Stimulated activated CD4-positive, alpha-beta T cell treated with anti-CD3 and anti-CD28 coated beads, Interleukin-15, amount 100 ng/mL, for 24 hours (primary cell): ENCODE data around the gene TAB2.
A peak's percentile ranks its signal among the peaks of the same experiment; 100 is the strongest.
"Not testable (repeated sequence)": the region's sequence is repeated elsewhere in the genome, so short reads cannot be mapped to it uniquely, and the experiment has no call there.

Source experiments
- DNase-seq: peaks from one replicate; pipeline ENCODE4 v3.0.0-alpha.2; 2020

Gene TAB2

DNA sequence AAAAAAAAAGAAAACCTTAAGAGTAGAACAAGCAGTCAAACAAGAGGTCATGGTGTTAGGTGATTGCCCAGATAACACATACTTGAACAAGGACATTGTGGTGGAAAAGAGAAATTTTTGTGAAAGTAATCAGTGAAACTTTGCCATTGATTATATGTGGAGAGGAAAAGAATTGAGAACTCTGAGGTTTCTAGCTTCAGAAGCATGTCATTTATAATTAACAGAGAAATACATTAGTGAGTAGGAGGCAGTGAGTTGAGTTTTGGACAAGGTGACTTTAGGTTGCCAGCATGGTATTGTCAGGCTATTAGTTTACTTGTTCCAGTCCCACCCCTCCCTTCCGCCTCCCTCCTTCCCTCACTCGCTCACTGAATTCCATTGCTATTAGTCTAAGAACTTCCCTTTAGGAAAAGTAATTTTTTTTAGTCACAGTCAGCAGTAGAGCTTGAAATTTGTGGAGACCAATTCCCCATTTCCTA lies 17.2 kb downstream of the TAB2 start:
- no peak for DNase-seq

GRCh38 chr6:149335924-149336608 lies 18.6 kb downstream of the TAB2 start:
- peak; percentile 75 for DNase-seq

DNA sequence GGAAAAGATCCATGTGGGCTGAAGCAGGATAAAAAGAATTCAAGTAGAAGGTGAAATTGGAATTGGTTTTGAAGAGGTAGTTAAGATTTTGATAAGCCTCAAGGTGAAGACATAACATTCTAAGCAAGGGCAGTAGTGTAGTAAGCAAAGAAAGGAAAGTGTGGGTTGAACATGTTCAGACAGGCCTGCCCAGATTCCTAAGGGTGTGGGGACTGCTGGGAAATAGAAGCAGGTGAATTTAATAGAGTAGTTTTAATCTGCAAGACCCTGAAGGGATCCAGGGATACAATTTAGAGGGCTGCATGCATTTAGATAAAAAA lies 19.1 kb downstream of the TAB2 start:
- no peak for DNase-seq

GRCh38 chr6:149337320-149337719 lies 19.8 kb downstream of the TAB2 start:
- DNase-seq, result no peak

GRCh38 chr6:149340200-149340599 lies 22.7 kb downstream of the TAB2 start:
- no peak for DNase-seq

- no peak for DNase-seq
Measured at GRCh38 chr6:149342525-149342924, 25.0 kb downstream of the TAB2 start.

DNA sequence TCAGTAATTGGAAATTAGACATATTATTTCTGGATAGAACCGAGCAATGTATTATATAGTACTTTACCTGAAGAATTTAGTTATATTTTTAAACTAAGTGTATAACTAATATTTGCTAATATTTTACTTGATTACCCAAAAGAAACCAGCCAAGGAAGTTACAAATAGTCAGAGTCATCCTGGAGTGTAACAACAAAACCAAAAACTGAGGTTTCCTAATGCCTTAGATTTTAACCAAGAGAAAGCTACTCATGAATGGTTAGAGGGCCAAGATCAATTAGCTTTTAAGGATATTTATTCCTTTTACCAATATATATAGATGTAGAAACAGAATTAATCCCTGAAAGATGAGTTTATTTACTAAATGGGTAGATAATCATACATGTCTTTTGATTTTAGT lies 26.0 kb downstream of the TAB2 start:
- no peak for DNase-seq

- no peak for DNase-seq
Measured at GRCh38 chr6:149346078-149346477, 28.6 kb downstream of the TAB2 start.

DNA sequence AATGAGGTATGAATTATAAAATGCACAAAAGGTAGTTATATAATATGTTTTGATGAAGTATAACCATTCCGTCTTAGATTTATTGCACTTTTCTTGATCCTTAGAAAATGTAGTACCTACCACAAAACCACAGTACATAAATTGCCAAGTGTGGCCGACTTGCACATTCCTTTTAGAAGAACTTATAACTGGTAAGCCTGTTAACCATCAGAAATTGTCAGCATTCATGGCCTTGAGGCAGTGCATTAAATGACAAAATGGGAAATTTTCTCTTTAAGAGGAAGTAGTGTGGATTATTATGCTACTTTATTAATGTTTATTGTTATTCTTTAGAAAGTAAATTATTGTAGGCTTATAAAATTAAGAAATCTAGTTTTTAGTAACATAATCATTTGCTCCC lies 29.6 kb downstream of the TAB2 start:
- no peak for DNase-seq

DNA sequence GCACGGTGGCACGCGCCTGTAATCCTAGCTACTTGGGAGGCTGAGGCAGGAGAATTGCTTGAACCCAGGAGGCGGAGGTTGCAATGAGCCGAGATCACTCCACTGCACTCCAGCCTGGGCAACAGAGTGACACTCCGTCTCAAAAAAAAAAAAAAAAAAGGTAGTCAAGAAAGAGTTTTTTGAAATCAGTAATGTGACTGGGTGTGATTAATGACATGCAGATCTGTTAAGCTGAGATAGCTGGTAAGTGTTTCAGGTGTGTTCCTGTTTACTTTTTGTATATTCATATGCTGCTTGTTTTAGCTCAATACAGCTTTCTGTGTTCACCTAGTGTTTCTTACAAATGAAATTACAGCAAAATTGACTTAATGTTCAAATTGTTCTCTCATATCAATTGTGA lies 31.8 kb downstream of the TAB2 start:
- not testable (repeated sequence) for DNase-seq

GRCh38 chr6:149354009-149354408 lies 36.5 kb downstream of the TAB2 start:
- DNase-seq, result no peak

GRCh38 chr6:149356081-149356750 lies 38.7 kb downstream of the TAB2 start:
- no peak for DNase-seq

DNA sequence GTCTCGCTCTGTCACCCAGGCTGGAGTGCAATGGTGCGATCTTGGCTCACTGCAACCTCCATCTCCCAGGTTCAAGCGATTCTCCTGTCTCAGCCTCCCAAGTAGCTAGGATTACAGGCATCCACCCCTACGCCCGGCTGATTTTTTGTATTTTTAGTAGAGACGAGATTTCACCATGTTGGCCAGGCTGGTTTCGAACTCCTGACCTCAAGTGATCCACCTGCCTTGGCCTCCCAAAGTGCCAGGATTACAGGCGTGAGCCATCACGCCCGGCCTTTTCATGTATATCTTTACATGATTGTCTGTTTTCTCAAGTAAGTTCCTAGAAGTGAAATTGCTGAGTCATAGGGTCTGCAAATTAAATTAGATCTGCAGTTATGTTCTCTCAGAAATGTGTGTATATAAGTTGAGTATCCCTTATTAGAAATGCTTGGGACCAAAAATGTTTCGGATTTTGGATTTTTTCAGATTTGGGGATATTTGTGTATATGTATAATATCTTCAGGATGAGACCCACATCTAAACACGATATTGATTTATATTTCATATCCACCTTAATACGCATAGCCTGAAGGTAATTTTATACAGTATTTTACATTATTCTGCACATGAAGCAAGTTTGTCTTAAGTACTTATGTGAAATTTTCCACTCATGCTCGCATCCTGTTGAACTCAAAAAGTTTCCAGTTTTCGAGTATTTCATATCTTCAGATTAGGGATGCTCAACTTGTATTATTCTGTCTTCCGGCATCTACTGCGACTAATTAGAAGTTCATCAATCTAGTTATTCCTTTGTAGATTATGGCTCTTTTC lies 40.4 kb downstream of the TAB2 start:
- DNase-seq, result no peak

GRCh38 chr6:149359440-149359839 lies 41.9 kb downstream of the TAB2 start:
- DNase-seq, result no peak

DNA sequence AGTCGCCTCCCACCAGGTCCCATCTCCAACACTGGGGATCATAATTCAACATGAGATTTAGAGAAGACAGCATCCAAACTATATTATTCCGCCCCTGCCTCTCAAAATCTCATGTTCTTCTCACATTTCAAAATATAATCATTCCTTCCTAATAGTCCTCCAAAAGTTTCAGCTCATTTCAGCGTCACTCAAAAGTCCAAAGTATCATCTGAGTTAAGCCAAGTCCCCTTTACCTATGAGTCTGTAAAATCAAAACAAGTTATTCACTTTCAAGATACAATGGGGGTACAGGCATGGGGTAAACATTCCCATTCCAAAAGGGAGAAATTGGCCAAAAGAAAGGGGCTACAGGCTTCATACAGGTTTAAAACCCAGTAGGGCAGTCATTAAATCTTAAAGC lies 43.0 kb downstream of the TAB2 start:
- no peak for DNase-seq

GRCh38 chr6:149362289-149362688 lies 44.8 kb downstream of the TAB2 start:
- DNase-seq, result peak; percentile 36

DNA sequence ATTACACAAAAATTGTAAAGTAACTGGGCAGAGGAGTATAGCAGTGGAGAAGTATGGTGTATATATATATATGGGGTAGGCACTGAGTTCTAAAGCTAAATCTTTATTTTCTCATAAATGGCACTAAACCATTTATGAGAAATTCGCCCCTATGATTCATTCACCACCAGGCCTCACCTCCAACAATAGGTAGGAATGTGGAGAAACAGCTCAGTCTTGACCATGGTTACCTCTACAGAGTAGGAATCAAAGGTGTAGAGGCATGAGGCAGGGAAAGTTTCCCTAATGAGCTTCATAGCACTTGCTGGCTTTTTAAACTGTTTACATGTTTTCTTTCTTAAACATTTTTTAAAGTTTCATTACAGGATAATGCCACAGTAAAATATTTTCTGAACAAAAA lies 45.6 kb downstream of the TAB2 start:
- DNase-seq, result no peak

DNA sequence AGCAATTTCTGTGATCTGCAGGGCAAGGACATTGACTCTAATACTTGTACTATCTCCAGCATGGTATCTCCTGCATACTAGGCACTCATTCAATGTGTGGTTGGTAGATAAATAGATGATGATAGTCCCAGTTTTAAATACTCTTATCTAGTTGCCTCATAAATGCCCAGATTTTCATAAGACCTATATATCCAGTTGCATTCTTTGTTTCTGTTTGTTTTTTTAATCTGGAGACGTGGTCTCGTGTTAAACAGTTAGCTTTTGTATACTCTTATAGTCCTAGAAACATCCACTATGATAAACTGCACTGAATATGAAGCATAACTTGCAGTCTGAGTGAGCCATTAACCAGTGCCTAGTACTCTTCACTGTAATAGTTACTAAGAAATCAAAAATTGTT lies 47.0 kb downstream of the TAB2 start:
- DNase-seq, result no peak

GRCh38 chr6:149365197-149365596 lies 47.7 kb downstream of the TAB2 start:
- no peak for DNase-seq

GRCh38 chr6:149366267-149366921 lies 48.9 kb downstream of the TAB2 start:
- DNase-seq, result no peak

GRCh38 chr6:149368065-149368464 lies 50.6 kb downstream of the TAB2 start:
- no peak for DNase-seq

DNA sequence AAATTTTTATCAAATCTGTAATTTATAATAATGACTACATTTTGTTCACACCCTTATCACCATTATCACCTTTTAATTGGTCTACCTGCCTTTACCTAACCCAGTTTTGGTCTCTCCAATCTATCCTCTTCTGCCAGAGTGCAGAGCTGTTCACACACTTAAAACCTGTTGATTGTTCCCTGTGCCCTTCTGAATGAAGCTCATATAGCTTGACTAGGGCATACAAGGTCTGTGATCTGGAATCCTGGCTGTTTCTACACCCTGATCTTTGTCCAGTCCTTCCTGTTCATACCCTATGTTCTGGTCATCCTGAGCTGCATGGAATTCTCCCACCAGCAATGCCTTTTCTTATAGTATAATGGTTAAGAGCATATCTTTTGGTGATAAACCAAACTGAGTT lies 53.6 kb downstream of the TAB2 start:
- DNase-seq, result no peak

- DNase-seq, result no peak
Measured at GRCh38 chr6:149372062-149372461, 54.5 kb downstream of the TAB2 start.

DNA sequence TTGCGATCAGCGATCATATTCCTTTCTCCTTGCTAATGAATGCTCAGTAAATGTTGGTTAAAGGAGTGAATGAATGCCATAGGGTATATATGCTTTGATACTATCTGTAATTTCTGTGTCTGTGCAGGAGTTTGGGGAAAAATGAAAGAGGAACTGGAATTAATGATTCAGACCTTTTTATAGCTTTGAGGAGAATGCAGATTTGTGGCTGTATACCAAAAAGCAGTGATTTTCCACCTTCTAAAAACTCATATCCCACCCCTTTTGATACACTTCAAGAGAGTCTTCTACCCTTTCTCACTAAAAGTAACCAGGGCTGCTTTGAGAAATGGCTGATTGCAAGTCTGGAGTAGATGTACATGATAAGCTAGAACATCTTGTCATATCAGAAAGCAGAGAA lies 56.0 kb downstream of the TAB2 start:
- no peak for DNase-seq
